SK-N-SH treated with all-trans-retinoic acid at 6 μM for 48 hours (cell line): Measurements from ENCODE around the gene CARD18.

Experiments
- ESRRG ChIP-seq: fragments of 250-450 bp; sonication (Bioruptor Pico); IDR thresholded peaks from 2 replicates; pipeline ENCODE4 v1.6.1; 2021; ENCODE audit warnings: mild to moderate bottlenecking
- GLIS3 ChIP-seq: fragments of 250-450 bp; sonication (Bioruptor Pico); IDR thresholded peaks from 2 replicates; pipeline ENCODE4 v1.5.0; 2020; ENCODE audit warnings: mild to moderate bottlenecking, moderate library complexity
- RARB ChIP-seq: fragments of 250-450 bp; sonication (Bioruptor Pico); IDR thresholded peaks from 2 replicates; pipeline ENCODE4 v1.8.0; 2021; ENCODE audit warnings: mild to moderate bottlenecking, moderate library complexity
- SNAI2 ChIP-seq: fragments of 250-450 bp; sonication (Bioruptor Pico); IDR thresholded peaks from 2 replicates; pipeline ENCODE4 v1.5.0; 2020; ENCODE audit warnings: mild to moderate bottlenecking, moderate library complexity
- TCF4 ChIP-seq: fragments of 250-450 bp; sonication (Bioruptor Pico); IDR thresholded peaks from 2 replicates; pipeline ENCODE4 v1.8.0; 2021; ENCODE audit warnings: mild to moderate bottlenecking, moderate library complexity, borderline replicate concordance
- ZC3H10 ChIP-seq: fragments of 250-450 bp; sonication (Bioruptor Pico); IDR thresholded peaks from 2 replicates; pipeline ENCODE4 v1.5.1; 2021; ENCODE audit warnings: mild to moderate bottlenecking, moderate library complexity
- ZFP30 ChIP-seq: fragments of 450-650 bp; formaldehyde crosslinking; IDR thresholded peaks from 2 replicates; pipeline ENCODE4 v1.5.0; 2022; ENCODE audit warnings: mild to moderate bottlenecking, moderate library complexity
- ZNF565 ChIP-seq: fragments of 450-650 bp; formaldehyde crosslinking; conservative IDR thresholded peaks from 2 replicates; pipeline ENCODE4 v1.5.0; 2020; ENCODE audit warnings: low read depth, mild to moderate bottlenecking, moderate library complexity
- ZNF8 ChIP-seq: fragments of 450-650 bp; formaldehyde crosslinking; IDR thresholded peaks from 2 replicates; pipeline ENCODE4 v1.5.0; 2020; ENCODE audit warnings: mild to moderate bottlenecking, moderate library complexity
- TF ChIP-seq, protein P1 (sequence below): fragments of 250-450 bp; sonication (Bioruptor Pico); IDR thresholded peaks from 2 replicates; pipeline ENCODE4 v1.5.1; 2020; ENCODE audit warnings: low read depth, mild to moderate bottlenecking, moderate library complexity
- TF ChIP-seq, protein P2 (sequence below): fragments of 250-450 bp; sonication (Bioruptor Pico); IDR thresholded peaks from 2 replicates; pipeline ENCODE4 v1.8.0; 2021; ENCODE audit warnings: low read depth, mild to moderate bottlenecking, moderate library complexity, borderline replicate concordance
- TF ChIP-seq, protein P3 (sequence below): fragments of 250-450 bp; sonication (Bioruptor Pico); IDR thresholded peaks from 2 replicates; pipeline ENCODE4 v1.8.0; 2020; ENCODE audit warnings: mild to moderate bottlenecking, moderate library complexity, borderline replicate concordance

DNA sequence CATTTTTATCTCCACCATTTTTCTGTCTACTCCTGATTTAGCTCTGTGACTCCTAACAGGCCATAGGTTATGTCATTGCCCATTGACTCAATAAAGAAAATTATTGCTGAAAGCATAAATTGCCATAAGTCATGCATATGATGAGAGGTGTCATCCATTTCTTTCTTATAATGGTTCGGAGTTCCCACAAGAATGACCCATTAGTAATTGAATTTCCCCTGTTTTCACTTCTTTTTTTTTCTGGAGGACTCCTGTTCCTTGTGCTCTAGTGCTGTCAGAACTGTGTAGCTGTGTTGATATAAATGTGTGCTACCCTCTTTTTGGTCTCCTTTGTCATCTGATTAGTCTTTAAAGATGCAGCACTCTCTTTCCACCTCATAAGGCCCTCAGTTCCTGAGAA, 22.9 kb upstream of the CARD18 start:
- TF ChIP-seq, protein P1, sequence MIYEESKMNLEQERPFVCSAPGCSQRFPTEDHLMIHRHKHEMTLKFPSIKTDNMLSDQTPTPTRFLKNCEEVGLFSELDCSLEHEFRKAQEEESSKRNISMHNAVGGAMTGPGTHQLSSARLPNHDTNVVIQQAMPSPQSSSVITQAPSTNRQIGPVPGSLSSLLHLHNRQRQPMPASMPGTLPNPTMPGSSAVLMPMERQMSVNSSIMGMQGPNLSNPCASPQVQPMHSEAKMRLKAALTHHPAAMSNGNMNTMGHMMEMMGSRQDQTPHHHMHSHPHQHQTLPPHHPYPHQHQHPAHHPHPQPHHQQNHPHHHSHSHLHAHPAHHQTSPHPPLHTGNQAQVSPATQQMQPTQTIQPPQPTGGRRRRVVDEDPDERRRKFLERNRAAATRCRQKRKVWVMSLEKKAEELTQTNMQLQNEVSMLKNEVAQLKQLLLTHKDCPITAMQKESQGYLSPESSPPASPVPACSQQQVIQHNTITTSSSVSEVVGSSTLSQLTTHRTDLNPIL (CRISPR knock-in tag), result no peak
- TF ChIP-seq ESRRG (CRISPR knock-in tag) (no peak), GLIS3 (CRISPR knock-in tag) (no peak), TCF4 (CRISPR knock-in tag) (no peak), SNAI2 (CRISPR knock-in tag) (no peak), ZFP30 (no peak), RARB (CRISPR knock-in tag) (no peak), ZNF565 (CRISPR knock-in tag) (no peak), ZC3H10 (CRISPR knock-in tag) (no peak), ZNF8 (CRISPR knock-in tag) (no peak)
- TF ChIP-seq, protein P2, sequence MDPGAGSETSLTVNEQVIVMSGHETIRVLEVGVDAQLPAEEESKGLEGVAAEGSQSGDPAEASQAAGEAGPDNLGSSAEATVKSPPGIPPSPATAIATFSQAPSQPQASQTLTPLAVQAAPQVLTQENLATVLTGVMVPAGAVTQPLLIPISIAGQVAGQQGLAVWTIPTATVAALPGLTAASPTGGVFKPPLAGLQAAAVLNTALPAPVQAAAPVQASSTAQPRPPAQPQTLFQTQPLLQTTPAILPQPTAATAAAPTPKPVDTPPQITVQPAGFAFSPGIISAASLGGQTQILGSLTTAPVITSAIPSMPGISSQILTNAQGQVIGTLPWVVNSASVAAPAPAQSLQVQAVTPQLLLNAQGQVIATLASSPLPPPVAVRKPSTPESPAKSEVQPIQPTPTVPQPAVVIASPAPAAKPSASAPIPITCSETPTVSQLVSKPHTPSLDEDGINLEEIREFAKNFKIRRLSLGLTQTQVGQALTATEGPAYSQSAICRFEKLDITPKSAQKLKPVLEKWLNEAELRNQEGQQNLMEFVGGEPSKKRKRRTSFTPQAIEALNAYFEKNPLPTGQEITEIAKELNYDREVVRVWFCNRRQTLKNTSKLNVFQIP (CRISPR knock-in tag), result no peak
- TF ChIP-seq, protein P3, sequence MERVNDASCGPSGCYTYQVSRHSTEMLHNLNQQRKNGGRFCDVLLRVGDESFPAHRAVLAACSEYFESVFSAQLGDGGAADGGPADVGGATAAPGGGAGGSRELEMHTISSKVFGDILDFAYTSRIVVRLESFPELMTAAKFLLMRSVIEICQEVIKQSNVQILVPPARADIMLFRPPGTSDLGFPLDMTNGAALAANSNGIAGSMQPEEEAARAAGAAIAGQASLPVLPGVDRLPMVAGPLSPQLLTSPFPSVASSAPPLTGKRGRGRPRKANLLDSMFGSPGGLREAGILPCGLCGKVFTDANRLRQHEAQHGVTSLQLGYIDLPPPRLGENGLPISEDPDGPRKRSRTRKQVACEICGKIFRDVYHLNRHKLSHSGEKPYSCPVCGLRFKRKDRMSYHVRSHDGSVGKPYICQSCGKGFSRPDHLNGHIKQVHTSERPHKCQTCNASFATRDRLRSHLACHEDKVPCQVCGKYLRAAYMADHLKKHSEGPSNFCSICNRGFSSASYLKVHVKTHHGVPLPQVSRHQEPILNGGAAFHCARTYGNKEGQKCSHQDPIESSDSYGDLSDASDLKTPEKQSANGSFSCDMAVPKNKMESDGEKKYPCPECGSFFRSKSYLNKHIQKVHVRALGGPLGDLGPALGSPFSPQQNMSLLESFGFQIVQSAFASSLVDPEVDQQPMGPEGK (CRISPR knock-in tag), result no peak
